Osteoblast (primary cell): ENCODE measurements around the gene SMARCC2. TPM values are rescaled to one million over a fixed set of nuclear protein-coding genes. Genes with fewer than 3 reads are reported as not detected.

Experiments used
- DNase-seq: peaks from one replicate; pipeline ENCODE4 v3.0.0; 2011; ENCODE audit warnings: low spot score, mixed read lengths; ENCODE audit not compliant: insufficient read length; ENCODE audit errors: missing footprints
- H2AFZ ChIP-seq: 2 replicates; pipeline ENCODE4 v1.6.0; 2011; ENCODE audit warnings: mild to moderate bottlenecking, low read length
- H3K27ac ChIP-seq: 2 replicates; pipeline ENCODE4 v1.5.1; 2011; ENCODE audit warnings: mild to moderate bottlenecking, low read depth, low read length, moderate library complexity
- H3K27me3 ChIP-seq: 2 replicates; pipeline ENCODE4 v1.6.0; 2012; ENCODE audit warnings: mild to moderate bottlenecking, control low read depth, inconsistent platforms, low read length, moderate library complexity; ENCODE audit not compliant: insufficient read depth
- H3K36me3 ChIP-seq: 2 replicates; pipeline ENCODE4 v1.5.1; 2011; ENCODE audit warnings: mild to moderate bottlenecking, low read length, control low read depth, moderate library complexity; ENCODE audit not compliant: insufficient read depth
- H3K4me1 ChIP-seq: 2 replicates; pipeline ENCODE4 v1.5.1; 2011; ENCODE audit warnings: mild to moderate bottlenecking, low read length, control low read depth, moderate library complexity; ENCODE audit not compliant: insufficient read depth
- H3K4me2 ChIP-seq: 2 replicates; pipeline ENCODE4 v1.6.0; 2011; ENCODE audit warnings: mild to moderate bottlenecking, low read length; ENCODE audit not compliant: insufficient read depth
- H3K4me3 ChIP-seq: fragments of 200-600 bp; sonication (generic); 3 replicates; pipeline ENCODE4 v1.5.1; 2012; ENCODE audit warnings: mild to moderate bottlenecking, low read length, inconsistent platforms; ENCODE audit not compliant: insufficient read depth
- H3K79me2 ChIP-seq: 2 replicates; pipeline ENCODE4 v1.6.0; 2012; ENCODE audit warnings: mild to moderate bottlenecking, low read length, control low read depth, inconsistent platforms; ENCODE audit not compliant: insufficient read depth
- H3K9me3 ChIP-seq: 2 replicates; pipeline ENCODE4 v1.5.1; 2011; ENCODE audit warnings: low read depth, low read length, control low read depth
- H4K20me1 ChIP-seq: 2 replicates; pipeline ENCODE4 v1.6.0; 2012; ENCODE audit warnings: mild to moderate bottlenecking, low read length, control low read depth; ENCODE audit not compliant: insufficient read depth
- total RNA-seq: library from RNA; depleted of rRNA; stranded (reverse); fragments of >200 nt; gene quantifications from 2 replicates; pipeline ENCODE4 v1.2.3, GENCODE V29; 2012
- TF ChIP-seq, protein P1 (sequence below): IDR thresholded peaks from 2 replicates; pipeline ENCODE4 v1.5.1; 2011; ENCODE audit warnings: mild to moderate bottlenecking, low read depth, low read length, moderate library complexity; ENCODE audit errors: extremely low read depth

The SMARCC2 gene
- total RNA-seq, 1 donor: 65.9 TPM

DNA sequence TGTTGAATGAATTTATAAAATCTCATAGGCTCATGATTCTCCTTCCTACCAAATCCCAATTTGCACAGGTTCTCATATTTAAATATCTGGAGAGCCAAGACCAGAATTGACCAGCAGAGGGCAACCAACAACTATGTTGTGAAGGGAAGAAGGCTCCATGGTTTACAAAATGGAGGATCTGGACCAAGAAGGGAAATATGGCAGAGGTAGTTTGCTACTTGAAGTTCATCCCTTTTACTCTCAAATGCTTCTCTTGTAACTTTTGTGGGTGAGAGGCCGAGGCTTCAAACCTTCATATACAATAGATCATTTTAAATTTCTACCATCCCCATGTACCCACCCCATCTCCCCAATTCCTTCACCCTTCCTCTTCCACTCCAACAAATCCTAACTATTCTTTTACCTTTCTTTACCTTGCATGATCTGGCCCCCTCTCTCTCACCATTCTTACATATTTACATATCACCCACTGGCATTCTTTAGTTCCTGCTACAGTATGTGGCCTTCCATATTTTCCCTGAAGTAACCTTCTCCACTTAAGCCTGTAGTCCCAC, 3.8 kb upstream of the SMARCC2 start:
- Histone ChIP-seq H3K4me2 (no peak overlapping the region), H3K9me3 (no peaks in the 10 kb centered on the region), H3K4me1 (peaks cover 25% of the 10 kb centered on the region), H3K27me3 (no peaks in the 10 kb centered on the region), H3K4me3 (no peak overlapping the region), H2AFZ (peak overlapping the region; percentile 78), H3K27ac (no peak overlapping the region), H4K20me1 (peaks cover 6% of the 10 kb centered on the region), H3K36me3 (no peaks in the 10 kb centered on the region), H3K79me2 (peaks cover 14% of the 10 kb centered on the region)
- peak; percentile 90 for DNase-seq
- TF ChIP-seq, protein P1, sequence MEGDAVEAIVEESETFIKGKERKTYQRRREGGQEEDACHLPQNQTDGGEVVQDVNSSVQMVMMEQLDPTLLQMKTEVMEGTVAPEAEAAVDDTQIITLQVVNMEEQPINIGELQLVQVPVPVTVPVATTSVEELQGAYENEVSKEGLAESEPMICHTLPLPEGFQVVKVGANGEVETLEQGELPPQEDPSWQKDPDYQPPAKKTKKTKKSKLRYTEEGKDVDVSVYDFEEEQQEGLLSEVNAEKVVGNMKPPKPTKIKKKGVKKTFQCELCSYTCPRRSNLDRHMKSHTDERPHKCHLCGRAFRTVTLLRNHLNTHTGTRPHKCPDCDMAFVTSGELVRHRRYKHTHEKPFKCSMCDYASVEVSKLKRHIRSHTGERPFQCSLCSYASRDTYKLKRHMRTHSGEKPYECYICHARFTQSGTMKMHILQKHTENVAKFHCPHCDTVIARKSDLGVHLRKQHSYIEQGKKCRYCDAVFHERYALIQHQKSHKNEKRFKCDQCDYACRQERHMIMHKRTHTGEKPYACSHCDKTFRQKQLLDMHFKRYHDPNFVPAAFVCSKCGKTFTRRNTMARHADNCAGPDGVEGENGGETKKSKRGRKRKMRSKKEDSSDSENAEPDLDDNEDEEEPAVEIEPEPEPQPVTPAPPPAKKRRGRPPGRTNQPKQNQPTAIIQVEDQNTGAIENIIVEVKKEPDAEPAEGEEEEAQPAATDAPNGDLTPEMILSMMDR: peak; percentile 87

DNA sequence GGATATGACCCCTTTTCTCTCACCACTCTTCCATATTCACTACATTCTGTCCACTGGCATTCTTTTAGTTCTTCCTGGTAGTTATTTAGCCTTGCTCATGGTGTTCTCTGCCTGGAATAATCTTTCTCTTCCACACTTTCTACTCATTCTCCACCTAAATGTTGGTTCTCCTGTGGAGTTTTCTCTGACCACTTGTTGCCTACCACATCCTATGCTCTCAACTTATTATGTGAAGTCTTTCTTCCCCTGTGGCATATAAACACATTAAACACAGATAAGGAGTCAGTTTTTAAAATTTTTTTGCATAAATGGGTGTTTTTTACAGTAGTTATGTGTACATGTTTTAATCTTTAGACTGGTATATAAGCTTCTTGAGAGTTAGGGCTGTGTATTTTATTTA, 3.3 kb upstream of the SMARCC2 start:
- H3K27ac ChIP-seq: no peak overlapping the region
- H3K27me3 ChIP-seq: no peaks in the 10 kb centered on the region
- H4K20me1 ChIP-seq: peaks cover 10% of the 10 kb centered on the region
- DNase-seq: no peak
- H3K79me2 ChIP-seq: peaks cover 19% of the 10 kb centered on the region
- H3K4me3 ChIP-seq: no peak overlapping the region
- no peaks in the 10 kb centered on the region for H3K9me3 ChIP-seq
- H3K36me3 ChIP-seq: no peaks in the 10 kb centered on the region
- H3K4me1 ChIP-seq: peaks cover 29% of the 10 kb centered on the region
- TF ChIP-seq, protein P1: no peak
- H2AFZ ChIP-seq: no peak overlapping the region
- H3K4me2 ChIP-seq: no peak overlapping the region

DNA sequence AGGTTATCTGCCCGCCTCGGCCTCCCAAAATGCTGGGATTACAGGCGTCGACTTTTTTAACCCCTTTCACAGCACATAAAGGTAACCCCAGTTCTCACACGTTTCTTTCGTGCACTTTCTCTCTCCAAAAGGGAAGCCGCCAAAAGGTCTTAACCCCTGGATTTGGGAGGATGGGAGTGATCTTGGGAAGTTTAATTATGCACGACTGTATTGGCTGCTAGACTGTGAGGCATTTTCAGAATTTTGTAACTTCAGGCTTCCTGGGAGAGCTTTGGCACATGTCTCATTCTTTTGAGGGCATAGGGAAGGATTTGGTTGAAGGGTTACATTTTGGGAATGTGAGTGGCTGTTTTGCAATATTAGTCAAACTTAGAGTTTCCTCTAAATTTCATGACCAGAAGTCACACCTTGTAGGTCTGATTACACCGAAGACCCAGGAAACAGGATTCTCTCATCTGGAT, 1.4 kb upstream of the SMARCC2 start:
- H3K36me3 ChIP-seq: peaks cover 4% of the 10 kb centered on the region
- H3K27me3 ChIP-seq: no peaks in the 10 kb centered on the region
- H3K27ac ChIP-seq: no peak overlapping the region
- H3K9me3 ChIP-seq: no peaks in the 10 kb centered on the region
- TF ChIP-seq, protein P1: no peak
- peaks cover 34% of the 10 kb centered on the region for H3K79me2 ChIP-seq
- peak overlapping the region; percentile 94 for H3K4me3 ChIP-seq
- H4K20me1 ChIP-seq: peaks cover 13% of the 10 kb centered on the region
- peaks cover 23% of the 10 kb centered on the region for H3K4me1 ChIP-seq
- no peak for DNase-seq
- H3K4me2 ChIP-seq: peak overlapping the region; percentile 98
- H2AFZ ChIP-seq: peak overlapping the region; percentile 66

GRCh38 chr12:56189918-56190694, 823 bp upstream of the SMARCC2 start:
- Histone ChIP-seq H3K4me2 (peak overlapping the region; percentile 98), H4K20me1 (peaks cover 13% of the 10 kb centered on the region), H3K4me1 (peaks cover 23% of the 10 kb centered on the region), H3K9me3 (no peaks in the 10 kb centered on the region), H3K36me3 (peaks cover 7% of the 10 kb centered on the region), H2AFZ (peak overlapping the region; percentile 99), H3K79me2 (peaks cover 35% of the 10 kb centered on the region), H3K27me3 (no peaks in the 10 kb centered on the region), H3K27ac (peak overlapping the region; percentile 70), H3K4me3 (peak overlapping the region; percentile 94)
- DNase-seq: peak; percentile 85
- TF ChIP-seq, protein P1: no peak
